PC-3 (cell line): ENCODE measurements around the gene AP2M1. TPM values are rescaled to one million over a fixed set of nuclear protein-coding genes. Genes with fewer than 3 reads are reported as not detected.
"Not testable (repeated sequence)": the region's sequence is repeated elsewhere in the genome, so short reads cannot be mapped to it uniquely, and the experiment has no call there.

Experiments
- ATAC-seq: fragments of 200-7000 bp; cut with Tn5 transposase; 2 replicates; pipeline ENCODE4 v1.9.1; 2020; ENCODE audit warnings: mild to moderate bottlenecking, moderate library complexity
- BruUV-seq: library from RNA; stranded (reverse); fragments of 400-500 nt; replicated peaks from 2 replicates; lab custom pipeline; 2021; lab: Mats Ljungman, UMichigan
- CTCF ChIA-PET: fragments of 300-600 bp; sonication (Branson Sonifier 250); formaldehyde crosslinking; loops from one replicate; lab custom pipeline; 2022; ENCODE audit warnings: antibody characterized with exemption; lab: Charles Lee
- POLR2A ChIA-PET: fragments of 300-600 bp; sonication (Branson Sonifier 250); formaldehyde crosslinking; loops from one replicate; lab custom pipeline; 2022; ENCODE audit warnings: antibody characterized with exemption; ENCODE audit not compliant: unreplicated experiment; lab: Charles Lee
- DNase-seq: peaks from one replicate; pipeline ENCODE4 v3.0.0-alpha.2; 2015
- H2AFZ ChIP-seq: fragments of 300-600 bp; sonication (generic); 2 replicates; pipeline ENCODE4 v1.6.0; 2016; ENCODE audit warnings: antibody characterized with exemption, low read length
- H3F3A ChIP-seq: fragments of 300-600 bp; sonication (generic); one replicate; pipeline ENCODE4 v1.6.0; 2017; ENCODE audit warnings: antibody characterized with exemption, low read length, control low read depth, mild to moderate bottlenecking; ENCODE audit not compliant: unreplicated experiment
- H3K27ac ChIP-seq: fragments of 300-600 bp; sonication (generic); 2 replicates; pipeline ENCODE4 v1.5.1; 2016; ENCODE audit warnings: mild to moderate bottlenecking, low read length
- H3K27me3 ChIP-seq: fragments of 300-600 bp; sonication (generic); 2 replicates; pipeline ENCODE4 v1.6.1; 2016; ENCODE audit warnings: low read length, mixed read lengths
- H3K36me3 ChIP-seq: fragments of 300-600 bp; sonication (generic); 2 replicates; pipeline ENCODE4 v1.6.1; 2016; ENCODE audit warnings: low read depth, mixed run types, low read length, mixed read lengths
- H3K4me1 ChIP-seq: fragments of 300-600 bp; sonication (generic); 2 replicates; pipeline ENCODE4 v1.5.1; 2016; ENCODE audit warnings: low read length; ENCODE audit not compliant: insufficient read depth
- H3K4me2 ChIP-seq: fragments of 300-600 bp; sonication (generic); 2 replicates; pipeline ENCODE4 v1.6.0; 2016; ENCODE audit warnings: low read length
- H3K4me3 ChIP-seq: fragments of 300-600 bp; sonication (generic); 2 replicates; pipeline ENCODE4 v1.5.1; 2016; ENCODE audit warnings: mild to moderate bottlenecking, low read length, mixed read lengths
- H3K79me2 ChIP-seq: fragments of 300-600 bp; sonication (generic); 2 replicates; pipeline ENCODE4 v1.6.1; 2017; ENCODE audit warnings: low read length, mixed read lengths
- H3K9ac ChIP-seq: fragments of 300-600 bp; sonication (generic); 2 replicates; pipeline ENCODE4 v1.6.0; 2016; ENCODE audit warnings: mild to moderate bottlenecking, low read length
- H3K9me2 ChIP-seq: fragments of 300-600 bp; sonication (generic); replicated peaks from 2 replicates; pipeline ENCODE4 v1.6.1; 2016; ENCODE audit warnings: mixed run types, low read length, mixed read lengths
- H3K9me3 ChIP-seq: fragments of 300-600 bp; sonication (generic); 2 replicates; pipeline ENCODE4 v1.6.1; 2016; ENCODE audit warnings: low read length, mixed read lengths
- H4K20me1 ChIP-seq: fragments of 300-600 bp; sonication (generic); 2 replicates; pipeline ENCODE4 v1.6.1; 2016; ENCODE audit warnings: low read length, mixed read lengths
- CTCF ChIP-seq: fragments of 300-600 bp; sonication (generic); conservative IDR thresholded peaks from 2 replicates; pipeline ENCODE4 v1.5.1; 2017; ENCODE audit warnings: antibody characterized with exemption, low read depth, mild to moderate bottlenecking, low read length
- EZH2 ChIP-seq: fragments of 300-600 bp; sonication (generic); IDR thresholded peaks from one replicate; pipeline ENCODE4 v1.6.1; 2017; ENCODE audit warnings: antibody characterized with exemption, mild to moderate bottlenecking, low read length; ENCODE audit not compliant: unreplicated experiment
- EZH2phosphoT487 ChIP-seq: fragments of 300-600 bp; sonication (generic); IDR thresholded peaks from 2 replicates; pipeline ENCODE4 v1.6.1; 2018; ENCODE audit warnings: mild to moderate bottlenecking, antibody characterized with exemption, low read length, borderline replicate concordance
- intact Hi-C: fragments of 100-400 bp; cut with micrococcal nuclease; formaldehyde crosslinking; loops from 2 replicates; pipeline ENCODE4 v1.9.0; 2023
- total RNA-seq: library from RNA; depleted of rRNA; stranded (reverse); fragments of >200 nt; gene quantifications from 2 replicates; pipeline ENCODE4 v1.2.3, GENCODE V29; 2014

The AP2M1 gene
- total RNA-seq, 1 experiment from 2014 or later, result 522 TPM

- Histone ChIP-seq H3K79me2 (no peaks in the 10 kb centered on the region), H3K27me3 (no peaks in the 10 kb centered on the region), H3F3A (peaks cover 4% of the 10 kb centered on the region), H3K4me2 (no peak overlapping the region), H3K4me3 (no peak overlapping the region), H3K36me3 (peaks cover under 1% of the 10 kb centered on the region; the same call in 1 of the 2 replicates), H4K20me1 (no peaks in the 10 kb centered on the region), H3K9ac (no peak overlapping the region), H3K27ac (no peak overlapping the region), H3K9me2 (no peaks in the 10 kb centered on the region), H3K9me3 (no peaks in the 10 kb centered on the region), H2AFZ (no peak overlapping the region), H3K4me1 (no peaks in the 10 kb centered on the region)
- no peak for DNase-seq
- CTCF ChIA-PET, result no interaction called here
- no peak for TF ChIP-seq EZH2phosphoT487
- TF ChIP-seq CTCF, result no peak
- no peak for TF ChIP-seq EZH2
- POLR2A ChIA-PET, result interaction anchor here (0.6 kb wide), 1 partner anchor 48 kb away, joined by 9 read pairs; no protein-coding TSS in a partner anchor
- intact Hi-C loops, result loop anchor here (5.0 kb wide), 1 partner anchor 38 kb away; the partner anchor contains the start of gene ABCF3
- ATAC-seq, result no peak
- BruUV-seq, result no TSS peak
Observed at GRCh38 chr3:184149123-184149522, 25.5 kb upstream of the AP2M1 start.

GRCh38 chr3:184149770-184150169 lies 24.9 kb upstream of the AP2M1 start:
- peak; percentile 26 for DNase-seq
- intact Hi-C loops, result loop anchor here (5.0 kb wide), 1 partner anchor 38 kb away; the partner anchor contains the start of gene ABCF3
- H3K4me3 ChIP-seq, BruUV-seq, H3K9me3 ChIP-seq, H3K4me1 ChIP-seq, H3K9ac ChIP-seq, POLR2A ChIA-PET, H3F3A ChIP-seq, H4K20me1 ChIP-seq, H3K9me2 ChIP-seq, CTCF ChIA-PET, H3K79me2 ChIP-seq, H3K27me3 ChIP-seq, H3K4me2 ChIP-seq, H2AFZ ChIP-seq, H3K36me3 ChIP-seq, H3K27ac ChIP-seq: not testable (repeated sequence)
- ATAC-seq, result peak; percentile 49
- TF ChIP-seq CTCF, result peak; percentile 38; the same call in 1 of the 2 replicates

GRCh38 chr3:184154885-184155643 lies 19.6 kb upstream of the AP2M1 start, which contains the start of gene DVL3:
Gene DVL3, plus strand, starts transcription at chr3:184155377. Its CDS starts 259 bp downstream, at chr3:184155636.
- no TSS peak for BruUV-seq
- CTCF ChIA-PET, result no interaction called here

More at GRCh38 chr3:184154885-184155643, 19.6 kb upstream of the AP2M1 start, which contains the start of gene DVL3:
- Histone ChIP-seq H3K9me2 (no peaks in the 10 kb centered on the region), H2AFZ (peak within 1 kb of the TSS; percentile 78), H3K36me3 (no peaks in the 10 kb centered on the region), H4K20me1 (peaks cover 9% of the 10 kb centered on the region), H3K27me3 (no peaks in the 10 kb centered on the region), H3K9me3 (no peaks in the 10 kb centered on the region), H3K4me3 (peak within 1 kb of the TSS; percentile 90), H3K9ac (peak within 1 kb of the TSS; percentile 81), H3K4me1 (peaks cover 13% of the 10 kb centered on the region), H3K4me2 (peak within 1 kb of the TSS; percentile 95), H3K27ac (peak within 1 kb of the TSS; percentile 28), H3F3A (no peaks in the 10 kb centered on the region), H3K79me2 (peaks cover 38% of the 10 kb centered on the region)
- DNase-seq (peak; percentile 64), ATAC-seq (peak; percentile 84)
- intact Hi-C loops, result loop anchor here (1.0 kb wide), 1 partner anchor 21 kb away; no protein-coding TSS in a partner anchor
- POLR2A ChIA-PET, result no interaction called here
- TF ChIP-seq CTCF (no peak), EZH2phosphoT487 (no peak), EZH2 (no peak)
